GM19397 (cell line): ENCODE measurements around the gene B2M.
"Not testable (repeated sequence)": the region's sequence is repeated elsewhere in the genome, so short reads cannot be mapped to it uniquely, and the experiment has no call there.

Experiments used
- ATAC-seq: cut with Tn5 transposase; IDR thresholded peaks from one replicate; pipeline ENCODE4 v1.9.1; 2021; ENCODE audit warnings: mild to moderate bottlenecking, moderate library complexity; ENCODE audit not compliant: unreplicated experiment

The B2M gene

DNA sequence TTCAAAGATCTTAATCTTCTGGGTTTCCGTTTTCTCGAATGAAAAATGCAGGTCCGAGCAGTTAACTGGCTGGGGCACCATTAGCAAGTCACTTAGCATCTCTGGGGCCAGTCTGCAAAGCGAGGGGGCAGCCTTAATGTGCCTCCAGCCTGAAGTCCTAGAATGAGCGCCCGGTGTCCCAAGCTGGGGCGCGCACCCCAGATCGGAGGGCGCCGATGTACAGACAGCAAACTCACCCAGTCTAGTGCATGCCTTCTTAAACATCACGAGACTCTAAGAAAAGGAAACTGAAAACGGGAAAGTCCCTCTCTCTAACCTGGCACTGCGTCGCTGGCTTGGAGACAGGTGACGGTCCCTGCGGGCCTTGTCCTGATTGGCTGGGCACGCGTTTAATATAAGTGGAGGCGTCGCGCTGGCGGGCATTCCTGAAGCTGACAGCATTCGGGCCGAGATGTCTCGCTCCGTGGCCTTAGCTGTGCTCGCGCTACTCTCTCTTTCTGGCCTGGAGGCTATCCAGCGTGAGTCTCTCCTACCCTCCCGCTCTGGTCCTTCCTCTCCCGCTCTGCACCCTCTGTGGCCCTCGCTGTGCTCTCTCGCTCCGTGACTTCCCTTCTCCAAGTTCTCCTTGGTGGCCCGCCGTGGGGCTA is at the start of gene B2M, which contains the start of gene PATL2:
Gene B2M (plus strand): TSS at position 422 of the 647 bp plus-strand sequence. CDS start 30 bp downstream, at position 452.
Gene PATL2 (minus strand): TSS at position 228 of the 647 bp plus-strand sequence. CDS start 34,833 bp downstream, outside the sequence.
- ATAC-seq = peak; percentile 80

DNA sequence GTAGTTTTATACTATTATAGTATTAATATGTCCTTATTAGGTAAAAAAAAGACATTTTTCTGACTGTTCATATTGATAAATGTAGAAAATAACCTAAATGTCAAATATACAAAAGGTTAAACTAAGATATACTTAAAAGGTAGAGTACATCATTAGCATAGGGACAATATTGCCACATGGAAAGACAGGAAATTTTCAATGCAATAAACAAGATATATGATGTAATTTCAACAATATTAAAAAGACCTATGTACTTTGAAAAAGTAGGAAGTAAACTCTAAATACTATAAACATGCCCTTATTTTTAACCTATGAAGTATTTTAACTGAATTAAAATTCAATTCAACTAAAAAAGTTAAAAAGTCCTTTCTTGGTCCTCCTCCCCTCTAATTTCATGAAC is 49.7 kb upstream of the B2M start:
- no peak for ATAC-seq

DNA sequence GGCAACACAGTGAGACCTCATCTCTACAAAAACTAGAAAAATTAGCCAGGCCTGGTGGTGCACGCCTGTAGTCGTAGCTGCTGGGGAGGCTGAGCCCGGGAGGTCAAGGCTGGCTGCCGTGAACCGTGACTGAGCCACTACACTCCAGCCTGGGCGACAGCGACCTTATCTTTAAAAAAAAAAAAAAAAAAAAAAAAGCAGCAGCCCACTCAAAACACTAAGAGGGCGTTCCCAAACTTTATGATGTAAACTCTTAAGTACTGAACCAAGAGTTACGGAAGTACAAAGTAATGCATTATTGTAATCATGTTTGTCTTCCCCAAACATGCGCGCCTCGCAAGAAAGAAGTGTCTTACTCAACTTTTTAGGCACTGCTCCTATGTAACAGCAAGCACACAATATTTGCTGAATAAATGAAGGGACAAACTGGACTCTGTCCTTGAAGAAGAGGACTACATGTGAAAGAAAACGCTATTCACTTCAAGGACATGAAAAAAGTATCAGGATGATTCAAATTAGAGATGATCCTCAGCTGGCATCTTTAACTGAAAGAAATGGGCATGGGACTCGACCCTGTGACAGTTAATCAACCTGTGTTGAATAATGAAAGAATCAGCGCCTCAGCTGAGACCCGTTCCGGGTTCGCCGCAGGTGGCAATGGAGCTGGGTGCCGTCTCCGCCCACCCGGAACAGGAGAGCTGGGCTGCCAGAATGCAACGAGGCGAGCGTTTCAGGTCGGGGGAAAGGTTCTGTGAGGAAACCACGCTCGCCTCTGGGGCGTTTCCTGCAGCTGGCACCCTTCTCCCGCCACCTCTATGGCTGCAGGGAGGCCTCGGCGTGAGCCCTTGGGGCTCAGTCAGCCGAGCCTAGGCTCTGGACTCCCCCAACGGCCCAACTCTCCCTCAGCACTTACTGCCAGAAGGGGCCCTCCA is 48.6 kb upstream of the B2M start:
- ATAC-seq = peak; percentile 47

DNA sequence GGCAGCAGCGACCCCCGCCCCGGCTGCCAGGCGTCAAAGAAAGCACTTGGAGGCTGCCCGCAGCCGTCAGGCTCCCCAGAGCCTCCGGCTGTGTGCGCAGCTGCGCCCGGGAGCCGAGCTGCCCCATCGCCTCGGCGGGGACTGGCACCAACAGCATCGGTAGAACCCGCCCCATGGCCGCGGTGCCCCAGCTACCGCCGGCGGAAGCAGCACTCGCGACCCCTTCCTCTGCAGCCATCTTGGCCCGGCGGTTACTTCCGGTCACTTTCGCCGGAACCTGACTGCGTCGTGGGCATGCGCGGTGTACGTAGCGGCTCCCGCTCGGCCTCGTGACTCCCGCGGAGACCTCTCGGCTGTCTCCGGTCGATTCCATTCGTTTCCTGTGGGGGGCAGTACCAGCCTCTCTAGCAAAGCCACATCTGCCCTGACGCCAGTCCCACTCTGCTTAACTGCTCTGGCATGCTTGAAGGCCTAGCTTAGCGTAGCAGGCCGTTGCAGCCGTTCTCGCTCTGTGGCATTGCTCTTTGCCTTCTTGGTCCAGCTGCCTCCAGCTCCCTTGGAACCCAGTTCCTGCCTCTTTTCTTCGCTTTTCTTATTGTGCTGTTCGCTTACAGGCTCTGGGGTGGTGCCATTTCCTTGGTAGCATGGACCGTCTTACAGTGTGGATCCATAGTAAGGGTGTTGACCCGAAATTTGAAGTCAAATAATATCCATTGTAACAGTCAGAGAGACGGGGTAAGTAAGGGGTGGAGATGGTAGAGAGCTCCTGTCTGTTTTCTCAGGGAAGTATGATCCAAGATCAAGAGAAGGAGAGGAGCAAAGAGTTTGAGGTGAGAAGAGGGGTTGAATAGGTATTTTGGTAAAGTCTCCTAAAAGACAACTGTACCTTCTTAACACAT is 47.7 kb upstream of the B2M start, which contains the start of gene SPG11:
Gene SPG11 (minus strand): TSS at position 253 of the 899 bp plus-strand sequence. CDS start 15 bp downstream, at position 238.
- ATAC-seq = peak; percentile 83

DNA sequence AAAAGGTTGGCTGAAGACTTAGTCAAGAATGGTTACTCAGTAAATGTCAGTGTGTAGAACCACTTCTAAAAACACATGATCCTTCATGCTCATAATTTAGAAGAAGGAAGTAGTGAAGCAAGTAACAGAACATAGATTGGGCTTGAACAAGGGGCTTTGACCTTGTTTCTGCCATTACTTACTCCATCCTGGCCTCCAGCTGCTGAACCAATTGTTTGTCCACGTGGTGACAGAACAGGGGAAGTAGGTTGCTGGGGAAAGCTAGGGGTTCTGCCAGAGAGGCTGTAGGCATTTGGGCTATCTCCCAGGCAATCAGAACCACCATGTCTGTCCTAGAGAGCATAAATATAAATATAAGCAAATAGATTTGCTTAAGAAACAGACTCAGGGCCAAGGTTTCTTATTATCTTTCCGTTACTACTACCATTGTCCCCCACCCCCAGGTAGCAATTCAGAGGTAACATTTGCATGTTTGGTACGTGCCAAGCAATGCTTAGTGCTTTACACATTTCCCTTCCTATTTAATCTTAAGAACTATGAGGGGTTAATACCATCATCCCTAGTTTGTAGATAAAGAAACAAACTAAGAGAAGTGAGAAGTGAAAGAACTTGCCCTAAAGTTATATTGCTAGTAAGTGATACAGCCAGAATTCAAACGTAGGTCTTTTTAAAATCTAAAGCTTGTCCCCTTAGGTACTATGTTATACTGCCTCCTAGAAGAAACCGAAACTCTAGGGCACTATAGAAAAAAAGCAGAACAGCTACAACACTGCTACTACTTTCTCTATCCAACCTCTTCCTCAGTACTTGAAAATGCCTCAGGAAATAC is 44.9 kb upstream of the B2M start:
- ATAC-seq = no peak

DNA sequence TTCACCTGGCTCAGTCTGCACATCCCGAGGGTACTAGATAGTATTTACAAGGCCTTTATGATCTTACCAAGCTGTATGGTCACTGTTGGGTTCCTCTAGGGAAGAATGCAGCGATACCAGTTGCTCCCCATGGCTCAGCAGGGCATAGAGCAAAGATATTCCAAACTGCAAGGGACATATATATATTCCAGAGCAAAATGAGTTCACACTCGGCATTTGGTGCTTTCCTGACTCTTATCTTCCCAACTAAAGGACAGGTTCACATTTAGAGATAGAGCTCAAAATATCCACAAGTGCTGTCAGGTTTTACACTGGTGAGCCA is 44.3 kb upstream of the B2M start:
- ATAC-seq = no peak

DNA sequence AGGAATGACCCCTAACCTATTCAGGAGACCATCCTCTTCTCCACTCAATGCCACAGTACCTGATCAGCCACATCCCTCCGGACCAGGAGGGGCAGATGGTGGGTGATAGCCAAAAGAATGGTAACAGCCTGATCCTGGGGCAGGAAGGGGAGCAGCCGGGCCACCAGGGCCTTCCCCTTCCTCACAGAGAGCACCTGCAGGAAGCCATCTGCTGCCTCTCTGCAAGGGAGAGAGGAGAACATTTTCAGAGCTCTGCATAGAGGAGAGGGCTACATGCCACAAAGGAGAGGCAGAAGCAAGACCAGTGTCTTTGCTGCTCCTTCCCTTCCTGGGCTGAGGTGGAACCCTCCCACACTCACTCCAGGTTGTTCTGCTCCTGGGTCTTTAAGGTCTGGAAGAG is 42.4 kb upstream of the B2M start:
- no peak for ATAC-seq

DNA sequence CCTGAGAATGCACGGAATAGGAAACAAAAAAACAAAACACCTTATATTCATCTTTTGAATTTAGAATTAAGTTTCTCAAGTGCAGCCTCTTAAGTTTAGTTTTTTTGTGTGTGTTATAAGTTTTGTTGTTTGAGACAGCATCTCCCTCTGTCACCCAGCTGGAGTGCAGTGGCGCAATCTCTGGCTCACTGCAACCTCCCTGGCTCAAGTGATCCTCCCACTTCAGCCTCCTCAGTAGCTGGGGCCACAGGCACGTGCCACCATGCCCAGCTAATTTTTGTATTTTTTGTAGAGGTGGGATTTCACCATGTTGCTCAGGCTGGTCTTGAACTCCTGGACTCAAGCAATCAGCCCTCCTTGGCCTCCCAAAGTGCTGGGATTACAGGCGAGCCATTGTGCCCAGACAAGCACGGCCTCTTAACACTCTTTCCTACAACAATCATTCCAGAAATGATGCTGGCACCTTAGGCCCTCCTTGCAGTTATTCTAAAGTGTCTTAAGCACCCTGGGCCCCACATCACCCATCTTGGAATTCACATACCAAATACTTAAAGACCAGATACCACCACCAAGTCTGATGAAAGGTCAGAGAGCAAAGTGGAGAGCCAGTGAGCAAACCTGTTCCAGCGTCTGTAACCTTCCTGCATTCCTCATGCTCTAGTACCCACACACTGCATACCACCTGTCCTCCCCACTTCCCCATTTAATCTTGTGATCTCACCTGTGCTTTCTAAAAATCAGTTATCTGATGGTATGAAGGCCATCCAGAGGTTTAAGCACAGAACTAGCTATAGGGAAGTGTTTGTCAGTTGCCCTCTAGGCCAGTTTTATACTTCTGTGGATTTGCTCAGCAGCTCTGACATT is 41.0 kb upstream of the B2M start:
- no peak for ATAC-seq

DNA sequence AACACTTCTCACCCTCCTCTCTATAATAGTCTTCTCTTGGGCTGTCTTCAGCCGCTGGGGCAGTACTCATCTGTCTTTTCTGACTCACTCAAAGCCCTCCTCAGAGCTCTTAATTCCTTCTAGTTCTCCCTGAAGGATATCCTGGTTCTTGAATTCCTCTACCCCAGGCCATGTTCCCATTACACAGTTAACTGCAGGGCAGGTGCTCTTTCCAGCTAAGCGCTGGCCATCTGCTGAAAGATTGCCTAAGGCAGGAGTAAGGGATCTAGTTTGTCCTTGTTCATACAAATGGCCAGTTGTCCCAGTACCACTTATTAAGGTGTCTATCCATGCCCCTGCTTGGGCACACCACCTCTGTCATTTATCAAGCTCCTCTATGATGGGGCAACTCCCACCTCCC is 37.7 kb upstream of the B2M start:
- no peak for ATAC-seq

DNA sequence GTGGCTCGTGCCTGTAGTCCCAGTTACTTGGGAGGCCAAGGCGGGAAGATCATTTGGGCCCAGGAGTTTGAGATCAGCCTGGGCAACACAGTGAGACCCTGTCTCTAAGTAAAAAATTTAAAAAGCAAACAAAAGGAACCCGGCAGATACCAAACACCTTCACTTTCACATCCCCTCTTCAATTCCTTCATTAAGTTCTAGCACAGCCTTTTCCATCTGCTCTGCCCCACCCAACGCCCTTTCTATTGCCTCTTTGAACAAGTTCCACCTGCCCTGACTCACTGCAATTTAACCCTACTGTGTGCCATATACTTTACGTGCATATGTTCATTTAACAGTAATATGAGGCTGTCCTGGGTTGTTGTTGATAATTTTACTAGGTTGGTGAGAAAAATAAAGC is 35.4 kb upstream of the B2M start:
- ATAC-seq = no peak

DNA sequence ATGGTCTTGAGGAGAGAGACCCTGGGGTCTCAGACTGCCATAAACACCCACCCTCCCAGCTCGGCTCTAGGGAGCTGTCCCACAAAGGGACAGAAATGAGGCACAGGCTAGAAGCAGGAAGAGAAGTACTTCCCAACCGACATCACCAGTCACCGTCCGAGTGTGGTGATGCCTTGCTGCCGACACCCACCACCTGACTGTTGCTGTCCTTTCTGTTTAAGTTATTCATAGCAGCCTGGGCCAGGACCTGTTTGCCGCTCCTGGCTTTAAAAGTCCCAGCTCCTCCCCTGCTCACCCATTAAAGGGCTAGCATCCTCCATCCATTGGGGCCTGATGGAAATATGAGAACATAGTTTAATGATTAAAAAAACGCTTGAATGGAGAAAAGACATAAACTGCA is 34.6 kb upstream of the B2M start:
- ATAC-seq = no peak

DNA sequence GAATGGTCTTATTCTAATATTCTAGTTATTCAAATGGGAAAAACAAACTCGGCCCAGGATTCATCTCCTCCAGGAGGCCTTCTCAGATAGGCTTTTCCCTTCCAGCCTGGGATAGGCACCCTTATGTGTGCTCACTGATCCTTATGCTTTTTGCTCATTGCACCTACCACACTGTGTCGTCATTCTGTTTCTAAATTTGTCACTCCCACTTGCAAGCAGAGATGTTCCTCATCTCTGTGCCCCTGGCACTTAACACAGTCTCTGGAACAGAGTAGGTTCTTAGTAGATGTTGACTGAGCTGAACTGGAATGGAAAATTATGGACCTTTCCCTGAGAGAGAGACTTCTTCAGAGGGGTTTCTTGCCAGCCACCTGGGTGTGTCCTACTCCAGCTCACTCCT is 29.1 kb upstream of the B2M start:
- no peak for ATAC-seq

DNA sequence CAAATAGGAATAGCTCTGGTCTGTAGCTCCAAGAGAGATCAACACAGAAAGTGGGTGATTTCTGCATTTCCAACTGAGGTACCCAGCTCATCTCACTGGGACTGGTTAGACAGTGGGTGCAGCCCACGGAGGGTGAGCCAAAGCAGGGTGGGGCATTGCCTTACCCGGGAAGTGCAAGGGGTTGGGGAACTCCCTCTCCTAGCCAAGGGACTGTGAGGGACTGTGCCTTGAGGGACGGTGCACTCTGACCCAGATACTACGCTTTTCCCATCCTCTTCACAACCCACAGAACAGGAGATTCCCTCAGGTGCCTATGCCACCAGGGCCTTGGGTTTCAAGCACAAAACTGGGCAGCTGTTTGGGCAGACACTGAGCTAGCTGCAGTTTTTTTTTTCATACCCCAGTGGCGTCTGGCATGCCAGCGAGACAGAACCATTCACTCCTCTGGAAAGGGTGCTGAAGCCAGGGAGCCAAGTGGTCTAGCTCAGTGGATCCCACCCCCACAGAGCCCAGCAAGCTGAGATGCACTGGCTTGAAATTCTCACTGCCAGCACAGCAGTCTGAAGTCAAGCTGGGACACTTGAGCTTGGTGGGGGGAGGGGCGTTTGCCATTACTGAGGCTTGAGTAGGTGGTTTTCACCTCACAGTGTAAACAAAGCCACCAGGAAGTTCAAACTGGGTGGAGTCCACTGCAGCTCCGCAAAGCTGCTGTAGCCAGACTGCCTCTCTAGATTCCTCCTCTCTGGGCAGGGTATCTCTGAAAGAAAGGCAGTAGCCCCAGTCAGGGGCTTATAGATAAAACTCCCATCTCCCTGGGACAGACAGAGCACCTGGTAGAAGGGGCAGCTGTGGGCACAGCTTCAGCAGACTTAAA is 28.3 kb upstream of the B2M start:
- not testable (repeated sequence) for ATAC-seq

DNA sequence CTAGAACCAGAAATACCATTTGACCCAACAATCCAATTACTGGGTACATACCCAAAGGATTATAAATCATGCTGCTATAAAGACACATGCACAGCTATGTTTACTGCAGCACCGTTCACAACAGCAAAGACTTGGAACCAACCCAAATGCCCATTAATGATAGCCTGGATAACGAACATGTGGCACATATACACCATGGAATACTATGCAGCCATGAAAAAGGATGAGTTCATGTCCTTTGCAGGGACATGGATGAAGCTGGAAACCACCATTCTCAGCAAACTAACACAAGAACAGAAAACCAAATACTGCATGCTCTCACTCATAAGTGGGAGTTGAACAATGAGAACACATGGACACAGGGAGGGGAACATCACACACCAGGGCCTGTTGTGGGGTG is 22.0 kb upstream of the B2M start:
- not testable (repeated sequence) for ATAC-seq

DNA sequence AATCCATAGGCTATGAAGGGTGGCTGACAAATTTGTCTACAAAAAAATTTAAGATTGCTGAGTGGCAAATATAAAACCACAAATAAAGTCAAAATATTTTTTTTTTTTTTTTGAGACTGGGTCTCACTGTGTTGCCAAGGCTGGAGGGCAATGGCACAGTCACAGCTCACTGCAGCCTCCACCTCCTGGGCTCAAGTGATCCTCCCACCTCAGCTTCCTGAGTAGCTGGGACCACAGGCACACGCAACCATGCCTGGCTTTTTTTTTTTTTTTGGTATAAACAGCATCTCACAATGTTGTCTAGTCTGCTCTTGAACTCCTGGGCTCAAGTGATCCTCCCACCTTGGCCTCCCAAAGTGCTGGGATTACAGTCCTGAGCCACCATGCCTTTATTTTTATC is 21.1 kb upstream of the B2M start:
- ATAC-seq = not testable (repeated sequence)

DNA sequence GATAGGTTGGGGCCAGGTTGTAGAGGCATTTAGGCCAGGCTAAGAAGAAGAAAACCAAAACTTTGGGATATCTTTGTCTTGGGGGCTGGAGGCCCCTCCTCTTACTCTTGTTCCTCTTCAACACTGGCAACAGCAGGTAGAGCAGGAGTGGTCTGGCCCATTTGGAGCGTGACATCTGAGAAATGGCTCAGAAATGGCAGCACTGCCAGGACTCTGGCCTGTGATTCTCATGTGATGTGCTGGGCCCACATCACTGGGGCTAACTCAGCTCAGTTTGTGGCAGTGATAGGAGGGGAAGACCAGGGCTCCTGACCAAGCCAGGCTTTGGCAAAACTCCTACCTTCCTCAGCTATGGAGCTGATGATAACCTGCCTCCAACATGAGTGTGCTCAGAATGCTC is 18.7 kb upstream of the B2M start:
- no peak for ATAC-seq

DNA sequence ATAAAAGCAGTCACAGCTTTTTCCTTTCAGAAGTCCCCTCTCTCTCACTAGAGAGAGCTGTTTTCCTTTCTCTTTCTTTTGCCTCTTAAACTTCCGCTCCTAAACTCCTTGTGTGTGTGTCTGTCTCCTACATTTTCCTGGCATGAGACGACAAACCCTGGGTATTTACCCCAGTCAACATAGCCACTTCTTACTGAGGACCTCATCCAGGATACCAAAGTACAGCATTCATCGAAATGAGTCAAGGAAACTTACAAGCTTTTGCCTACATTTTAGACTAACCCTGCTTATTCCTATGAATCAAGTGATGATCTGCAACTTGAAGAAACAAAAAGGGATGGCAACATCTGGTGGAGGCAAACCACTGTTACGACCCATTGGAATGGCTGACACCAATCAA is 16.9 kb upstream of the B2M start:
- ATAC-seq = no peak

DNA sequence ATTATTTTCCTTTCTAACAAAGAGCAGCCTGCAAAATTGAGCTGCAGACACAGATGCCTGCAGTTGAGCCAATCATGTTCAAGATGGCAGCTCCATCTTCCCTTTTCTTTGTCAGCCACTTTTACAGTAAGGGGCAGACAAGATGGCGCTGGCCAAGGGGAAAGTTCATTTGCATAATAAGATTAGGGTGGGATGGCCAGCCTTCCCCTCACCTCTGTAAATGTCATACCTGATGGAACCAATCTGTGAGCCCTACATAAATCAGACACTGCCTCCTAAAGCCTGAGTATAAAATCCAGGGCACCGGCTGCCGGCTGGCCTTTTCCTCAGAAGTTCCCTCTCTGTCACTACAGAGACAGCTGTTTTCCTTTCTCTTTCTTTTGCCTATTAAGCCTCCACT is 16.0 kb upstream of the B2M start:
- ATAC-seq = no peak
